ENCODE data around the gene KANK2.

- peak in 2 of 3 experiments; percentile 2 to 29; a peak in 2 of 6 replicates for TF ChIP-seq CTCF (IDR thresholded peaks at IDR 0.05 in 2 of 3, conservative IDR thresholded peaks at IDR 0.05 in 1 of 3; ENCODE audit: control insufficient read depth in 2 of 3, extremely low read depth in 1 of 3, insufficient read depth in 1 of 3, low read depth in 3 of 3, low read length in 3 of 3)
- no peak for TF ChIP-seq RAD21 (IDR thresholded peaks at IDR 0.05; ENCODE audit: insufficient read depth, low read depth, low read length)
- no peak for TF ChIP-seq ELK1 (IDR thresholded peaks at IDR 0.05; ENCODE audit: low read depth, low read length)
- no peak for TF ChIP-seq SPI1 (IDR thresholded peaks at IDR 0.05; ENCODE audit: borderline replicate concordance, insufficient read depth, low read depth, low read length)
- peak; percentile 76 for TF ChIP-seq POLR2A (IDR thresholded peaks at IDR 0.05; ENCODE audit: low read depth, low read length)
- no peak for TF ChIP-seq RFX5 (IDR thresholded peaks at IDR 0.05; ENCODE audit: low read depth, low read length)
Measured at GRCh38 chr19:11197291-11198174, at the start of gene KANK2.

Data from GM12878 (cell line).